PC-9 (cell line): Measurements from ENCODE around the gene DNAJC15.

Experiments
- EZH2 ChIP-seq: fragments of 200-600 bp; sonication (generic); IDR thresholded peaks from 2 replicates; pipeline ENCODE4 v1.8.0; 2017; ENCODE audit warnings: antibody characterized with exemption, low read depth
- TF ChIP-seq, protein P1 (sequence below): fragments of 200-600 bp; sonication (generic); conservative IDR thresholded peaks from 2 replicates; pipeline ENCODE4 v1.6.1; 2017; ENCODE audit warnings: mixed run types, antibody characterized with exemption, mild to moderate bottlenecking, moderate library complexity

DNA sequence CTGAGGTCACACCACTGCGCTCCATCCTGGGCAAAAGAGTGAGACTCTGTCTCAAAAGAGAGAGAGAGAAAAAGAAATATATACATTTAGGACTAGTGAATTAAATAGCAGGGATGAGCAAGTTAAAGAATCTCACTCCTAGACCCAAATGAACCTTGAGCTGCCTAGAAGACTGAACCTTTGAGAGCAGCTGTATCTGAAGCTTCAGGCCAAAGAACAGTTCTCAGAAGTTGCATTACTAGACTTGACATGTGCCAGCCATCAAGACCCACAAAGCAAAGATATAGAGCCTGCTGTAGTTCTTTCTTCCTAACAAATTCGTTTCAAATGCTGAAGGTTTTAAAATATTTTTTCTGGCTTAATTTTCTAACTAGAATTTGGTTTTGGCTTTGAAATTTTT is 16.6 kb downstream of the DNAJC15 start:
- TF ChIP-seq, protein P1, sequence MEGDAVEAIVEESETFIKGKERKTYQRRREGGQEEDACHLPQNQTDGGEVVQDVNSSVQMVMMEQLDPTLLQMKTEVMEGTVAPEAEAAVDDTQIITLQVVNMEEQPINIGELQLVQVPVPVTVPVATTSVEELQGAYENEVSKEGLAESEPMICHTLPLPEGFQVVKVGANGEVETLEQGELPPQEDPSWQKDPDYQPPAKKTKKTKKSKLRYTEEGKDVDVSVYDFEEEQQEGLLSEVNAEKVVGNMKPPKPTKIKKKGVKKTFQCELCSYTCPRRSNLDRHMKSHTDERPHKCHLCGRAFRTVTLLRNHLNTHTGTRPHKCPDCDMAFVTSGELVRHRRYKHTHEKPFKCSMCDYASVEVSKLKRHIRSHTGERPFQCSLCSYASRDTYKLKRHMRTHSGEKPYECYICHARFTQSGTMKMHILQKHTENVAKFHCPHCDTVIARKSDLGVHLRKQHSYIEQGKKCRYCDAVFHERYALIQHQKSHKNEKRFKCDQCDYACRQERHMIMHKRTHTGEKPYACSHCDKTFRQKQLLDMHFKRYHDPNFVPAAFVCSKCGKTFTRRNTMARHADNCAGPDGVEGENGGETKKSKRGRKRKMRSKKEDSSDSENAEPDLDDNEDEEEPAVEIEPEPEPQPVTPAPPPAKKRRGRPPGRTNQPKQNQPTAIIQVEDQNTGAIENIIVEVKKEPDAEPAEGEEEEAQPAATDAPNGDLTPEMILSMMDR, result no peak
- TF ChIP-seq EZH2, result no peak
